ENCODE results near the gene TIE1.

The TIE1 gene

GRCh38 chr1:43348809-43349593, 48.2 kb downstream of the TIE1 start:
- TF ChIP-seq REST (IDR thresholded peaks at IDR 0.05; ENCODE audit: insufficient read depth in 1 of 2, low read depth in 2 of 2, low read length in 2 of 2), result no peak
- no peak for TF ChIP-seq TAF1 (IDR thresholded peaks at IDR 0.05; ENCODE audit: borderline replicate concordance, insufficient read depth, low read length)
- TF ChIP-seq SIN3A (IDR thresholded peaks at IDR 0.05; ENCODE audit: borderline replicate concordance, insufficient read depth, low read length), result no peak
- TF ChIP-seq POLR2AphosphoS5 (IDR thresholded peaks at IDR 0.05; ENCODE audit: low read depth, low read length), result no peak
- TF ChIP-seq FOXP2 (optimal IDR thresholded peaks at IDR 0.05; ENCODE audit: borderline replicate concordance, extremely low read depth, extremely low read length, insufficient read depth), result no peak

DNA sequence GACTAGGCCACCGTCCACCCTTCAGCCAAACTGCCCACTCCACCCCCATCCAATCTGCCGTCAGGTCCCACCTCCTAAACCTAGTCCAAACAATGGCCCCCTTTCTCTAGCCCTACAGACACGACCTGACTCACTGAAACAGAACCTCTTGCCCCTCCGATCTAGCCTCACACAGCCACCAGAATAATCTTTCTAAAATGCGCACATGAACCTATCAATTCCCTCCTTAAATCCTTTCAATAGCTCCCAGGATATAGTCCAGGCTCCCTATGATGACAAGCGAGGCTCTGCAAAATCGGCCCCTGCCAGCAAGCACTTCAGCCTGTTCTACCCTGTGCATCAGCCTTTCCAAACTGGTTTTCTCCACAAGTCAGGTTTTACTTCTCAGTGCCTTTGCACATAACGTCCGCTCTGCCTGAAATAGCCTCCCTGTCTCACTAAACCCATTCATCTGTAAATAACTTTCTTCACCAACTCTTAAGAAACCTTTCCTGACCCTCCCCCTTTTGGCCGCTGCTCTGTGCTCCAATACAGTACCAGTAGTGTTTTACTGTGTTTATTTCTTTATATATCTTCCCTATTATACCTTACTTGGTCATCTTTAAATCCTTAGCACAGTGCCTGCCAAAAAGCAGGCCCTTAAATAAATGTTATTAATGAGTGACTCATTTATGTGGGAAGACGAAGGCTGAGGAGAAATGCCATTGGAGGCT, 49.0 kb downstream of the TIE1 start:
- no peak for TF ChIP-seq FOXP2 (optimal IDR thresholded peaks at IDR 0.05; ENCODE audit: borderline replicate concordance, extremely low read depth, extremely low read length, insufficient read depth)
- TF ChIP-seq POLR2AphosphoS5 (IDR thresholded peaks at IDR 0.05; ENCODE audit: low read depth, low read length), result no peak
- no peak for TF ChIP-seq TAF1 (IDR thresholded peaks at IDR 0.05; ENCODE audit: borderline replicate concordance, insufficient read depth, low read length)
- TF ChIP-seq SIN3A (IDR thresholded peaks at IDR 0.05; ENCODE audit: borderline replicate concordance, insufficient read depth, low read length), result no peak
- no peak for TF ChIP-seq REST (IDR thresholded peaks at IDR 0.05; ENCODE audit: insufficient read depth in 1 of 2, low read depth in 2 of 2, low read length in 2 of 2)

- no peak for TF ChIP-seq REST (IDR thresholded peaks at IDR 0.05; ENCODE audit: insufficient read depth in 1 of 2, low read depth in 2 of 2, low read length in 2 of 2)
- no peak for TF ChIP-seq POLR2AphosphoS5 (IDR thresholded peaks at IDR 0.05; ENCODE audit: low read depth, low read length)
- TF ChIP-seq TAF1 (IDR thresholded peaks at IDR 0.05; ENCODE audit: borderline replicate concordance, insufficient read depth, low read length), result no peak
- TF ChIP-seq SIN3A (IDR thresholded peaks at IDR 0.05; ENCODE audit: borderline replicate concordance, insufficient read depth, low read length), result no peak
- no peak for TF ChIP-seq FOXP2 (optimal IDR thresholded peaks at IDR 0.05; ENCODE audit: borderline replicate concordance, extremely low read depth, extremely low read length, insufficient read depth)
These were observed 50.2 kb downstream of the TIE1 start for GRCh38 chr1:43350976-43351375.

GRCh38 chr1:43351421-43352350, 50.9 kb downstream of the TIE1 start:
- TF ChIP-seq POLR2AphosphoS5 (IDR thresholded peaks at IDR 0.05; ENCODE audit: low read depth, low read length) (no peak), TAF1 (IDR thresholded peaks at IDR 0.05; ENCODE audit: borderline replicate concordance, insufficient read depth, low read length) (no peak), SIN3A (IDR thresholded peaks at IDR 0.05; ENCODE audit: borderline replicate concordance, insufficient read depth, low read length) (no peak), FOXP2 (optimal IDR thresholded peaks at IDR 0.05; ENCODE audit: borderline replicate concordance, extremely low read depth, extremely low read length, insufficient read depth) (no peak), REST (IDR thresholded peaks at IDR 0.05; ENCODE audit: insufficient read depth in 1 of 2, low read depth in 2 of 2, low read length in 2 of 2) (no peak)

Measured in PFSK-1 (cell line).